GM20431 (cell line): ENCODE results near the gene DZIP3.
"Not testable (repeated sequence)": the region's sequence is repeated elsewhere in the genome, so short reads cannot be mapped to it uniquely, and the experiment has no call there.

ENCODE experiments used
- in situ Hi-C: fragments of 300-500 bp; cut with MseI, MboI; formaldehyde crosslinking; loops from one replicate; pipeline ENCODE4 v1.15.0; 2020; ENCODE audit warnings: low sequenced_read_pairs; ENCODE audit not compliant: unreplicated experiment

The DZIP3 gene

DNA sequence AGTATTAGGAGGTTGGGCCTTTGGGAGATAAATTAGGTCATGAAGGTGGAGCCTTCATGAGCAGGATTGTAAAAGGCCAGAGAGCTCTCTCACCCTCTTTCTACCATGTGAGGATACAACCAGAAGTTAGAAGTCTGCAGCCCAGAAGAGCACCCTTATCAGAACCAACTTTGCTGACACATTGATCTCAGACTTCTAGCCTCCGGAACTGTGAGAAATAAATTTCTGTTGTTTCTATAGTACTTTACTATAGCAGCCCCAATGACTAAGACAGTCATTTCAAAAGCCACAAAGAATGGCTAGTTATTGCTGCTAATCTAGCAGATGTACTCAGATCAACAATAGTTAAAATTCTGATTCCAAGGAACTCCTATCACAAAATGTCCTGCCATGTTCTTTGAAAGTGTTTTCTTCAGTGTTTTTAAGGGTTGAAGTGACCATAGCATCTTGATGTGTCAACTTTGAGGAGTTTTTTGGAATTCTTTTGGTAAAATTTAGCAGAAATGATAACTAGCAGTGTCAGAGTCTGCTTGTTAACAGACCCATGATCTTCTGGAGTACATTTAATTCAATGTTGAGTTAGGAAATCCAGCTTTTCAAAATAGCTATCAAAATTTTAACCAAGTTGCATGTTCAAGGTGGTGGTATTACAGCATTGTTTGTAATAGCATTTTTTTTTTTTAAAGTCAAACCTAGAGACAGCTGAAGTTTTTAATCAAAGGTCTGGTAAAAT is 10.3 kb downstream of the DZIP3 start:
- in situ Hi-C loops, result no loop called here

DNA sequence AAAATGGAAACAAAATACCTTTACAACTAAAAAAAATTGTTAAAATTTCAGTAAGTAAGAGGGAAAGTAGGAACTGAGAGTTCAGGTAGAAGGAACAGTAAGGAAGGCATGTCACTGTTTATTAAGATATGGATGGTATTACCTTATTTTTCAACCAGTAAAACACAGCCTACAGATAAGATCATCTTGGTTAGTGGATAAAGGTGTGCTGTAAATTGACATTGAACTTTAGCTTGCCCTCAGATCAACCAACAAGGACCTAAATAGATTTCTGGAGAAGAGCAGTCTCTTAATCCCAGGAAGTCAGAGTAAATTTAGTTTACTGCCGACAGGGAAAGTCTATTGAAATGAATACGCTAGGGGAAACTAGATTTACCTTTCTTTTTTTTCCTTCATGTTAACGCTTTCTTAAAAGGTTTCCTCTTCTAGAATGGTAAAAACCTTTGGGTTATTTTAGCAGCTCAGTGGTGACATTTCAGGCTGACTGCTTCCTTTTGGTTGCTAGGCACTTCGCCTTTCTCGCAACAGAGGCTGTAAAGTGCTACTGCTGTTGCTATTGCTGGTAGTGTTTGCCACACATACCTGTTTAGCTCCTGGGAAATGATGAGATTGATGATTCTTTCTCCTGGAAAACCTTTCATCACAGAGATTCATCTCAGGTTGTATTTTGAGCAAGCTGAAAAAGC is 12.9 kb downstream of the DZIP3 start:
- in situ Hi-C loops, result no loop called here

DNA sequence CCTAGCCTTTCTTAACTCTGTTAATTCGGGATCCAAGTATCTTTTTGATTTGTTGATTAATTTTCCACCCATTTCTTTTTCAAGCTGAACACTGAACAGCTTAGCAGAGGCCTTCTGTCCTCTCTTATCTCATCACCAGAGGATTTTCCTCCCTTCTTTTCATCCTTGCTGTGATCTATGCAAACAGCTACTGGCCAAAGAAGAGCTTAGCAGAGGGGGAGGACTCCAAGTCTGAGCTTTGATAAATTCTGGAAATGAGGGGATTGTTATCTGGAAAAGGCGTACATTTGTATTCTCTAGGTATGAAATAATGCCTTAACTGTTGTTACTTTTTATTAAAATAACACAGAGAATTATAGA is 13.4 kb downstream of the DZIP3 start:
- in situ Hi-C loops, result no loop called here

DNA sequence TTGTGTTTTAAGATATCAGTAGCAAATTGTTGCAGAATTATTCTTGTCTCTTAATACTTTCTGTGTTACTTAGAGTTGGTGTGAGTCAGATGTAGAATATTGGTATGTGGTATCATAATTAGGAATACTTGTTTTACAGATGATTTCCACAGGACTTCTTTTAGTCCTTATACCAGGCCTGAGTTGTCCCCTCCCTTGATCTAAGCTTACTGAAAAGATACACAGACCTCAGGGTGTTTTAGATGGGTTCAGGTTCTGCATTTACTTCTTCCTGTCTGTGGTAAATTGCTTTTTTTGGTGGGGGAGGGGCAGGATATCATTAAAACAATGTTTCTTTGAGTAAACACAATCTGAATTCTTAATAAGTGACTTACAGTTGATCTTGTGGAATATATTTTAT is 14.2 kb downstream of the DZIP3 start:
- in situ Hi-C loops, result no loop called here

DNA sequence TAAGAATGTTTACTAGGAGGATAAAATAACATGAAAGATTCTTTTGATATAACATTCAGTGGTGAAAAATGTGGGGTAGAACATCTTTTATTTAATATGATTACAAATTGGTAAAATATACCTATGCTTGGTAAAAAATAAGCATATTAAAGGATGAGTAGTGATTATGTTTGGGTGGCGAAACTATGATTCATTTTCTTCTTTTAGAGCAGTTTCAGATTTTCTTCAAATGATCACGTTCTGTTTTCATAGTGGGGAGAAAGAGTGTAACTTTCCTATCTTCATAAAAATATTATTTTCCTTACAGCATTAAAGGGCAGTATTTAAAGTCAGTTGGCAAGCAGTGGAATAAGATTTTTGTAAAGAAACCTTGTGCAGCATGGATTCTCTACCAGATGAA is 15.5 kb downstream of the DZIP3 start:
- in situ Hi-C loops, result no loop called here

DNA sequence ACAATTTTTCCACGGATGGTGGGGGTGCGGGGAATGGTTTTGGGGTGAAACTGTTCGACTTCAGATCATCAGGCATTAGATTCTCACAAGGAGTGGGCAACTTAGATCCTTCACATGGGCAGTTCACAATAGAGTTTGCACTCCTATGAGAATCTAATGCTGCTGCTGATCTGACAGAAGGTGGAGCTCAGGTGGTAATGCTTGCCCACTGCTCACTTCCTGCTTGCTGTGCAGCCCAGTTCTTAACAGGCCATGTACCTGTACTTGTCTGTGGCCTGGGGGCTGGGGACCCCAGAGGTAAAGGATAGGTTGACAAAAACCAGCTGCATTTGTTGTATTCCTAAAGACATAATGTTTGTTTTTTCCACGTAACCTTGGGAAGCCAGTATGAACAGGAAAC is 16.0 kb downstream of the DZIP3 start:
- in situ Hi-C loops, result no loop called here

DNA sequence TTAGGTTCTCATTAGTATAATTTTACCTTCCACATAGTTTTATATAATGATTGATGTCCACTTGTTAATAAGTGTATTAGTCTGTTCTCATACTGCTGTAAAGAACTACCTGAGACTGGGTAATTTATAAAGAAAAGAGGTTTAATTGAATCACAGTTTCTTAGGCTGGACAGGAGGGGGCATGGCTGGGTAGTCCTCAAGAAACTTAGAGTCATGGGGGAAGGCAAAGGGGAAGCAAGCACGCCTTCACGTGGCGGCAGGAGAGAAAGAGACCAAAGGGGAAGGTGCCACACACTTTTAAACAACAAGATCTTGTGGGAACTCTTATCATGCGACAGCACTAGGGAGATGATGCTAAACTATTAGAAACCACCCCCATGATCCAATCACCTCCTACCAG is 19.2 kb downstream of the DZIP3 start:
- in situ Hi-C loops, result no loop called here

DNA sequence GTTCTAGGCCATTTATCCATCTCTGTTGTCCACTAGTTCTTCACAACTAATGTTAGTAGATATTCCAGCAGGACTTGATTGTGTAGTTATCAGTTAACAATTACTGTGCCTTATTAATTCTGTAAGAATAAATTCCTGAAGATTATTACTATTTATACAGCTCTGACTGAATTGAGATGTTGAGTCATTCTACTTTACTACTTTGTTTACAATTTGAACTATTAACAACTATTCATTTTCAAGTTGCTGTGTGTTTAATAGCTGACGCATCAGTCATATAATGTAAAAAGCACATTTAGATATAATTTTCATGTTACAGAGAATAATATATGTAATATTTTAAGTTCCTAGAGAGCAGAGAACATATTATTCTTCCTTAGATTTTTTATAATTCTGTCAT is 21.1 kb downstream of the DZIP3 start:
- in situ Hi-C loops, result no loop called here

DNA sequence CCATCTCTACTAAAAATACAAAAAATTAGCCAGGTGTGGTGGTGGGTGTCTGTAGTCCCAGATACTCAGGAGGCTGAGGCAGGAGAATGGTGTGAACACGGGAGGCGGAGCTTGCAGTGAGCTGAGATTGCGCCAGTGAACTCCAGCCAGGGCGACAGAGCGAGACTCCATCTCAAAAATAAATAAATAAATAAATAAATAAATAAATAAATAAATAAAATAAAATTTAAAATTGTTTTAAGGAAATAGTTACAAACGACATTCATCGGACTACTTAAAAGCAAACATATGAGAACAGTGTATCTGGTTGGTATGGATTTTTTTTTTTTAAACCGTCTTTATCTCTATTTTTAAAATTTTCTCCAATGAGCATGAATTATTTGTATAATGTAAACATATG is 26.6 kb downstream of the DZIP3 start:
- in situ Hi-C loops, result not testable (repeated sequence)

DNA sequence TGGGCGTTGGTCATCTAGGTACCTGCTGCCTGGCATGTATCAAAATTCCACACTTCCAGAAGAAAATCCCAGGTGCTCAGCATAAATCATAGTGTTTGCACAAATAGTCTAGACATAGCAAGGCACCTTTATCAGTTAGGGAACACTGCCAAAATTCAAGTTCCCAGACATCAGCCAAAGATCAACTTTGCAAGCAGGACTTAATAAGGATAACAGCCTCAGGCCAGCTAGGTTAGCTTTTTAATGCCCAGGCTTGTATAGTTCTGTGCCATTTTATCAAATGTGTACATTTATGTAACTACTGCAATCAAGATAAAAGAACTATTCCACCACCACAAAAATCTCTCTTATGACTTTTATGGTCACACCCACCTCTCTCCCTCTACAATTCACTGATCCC is 30.7 kb downstream of the DZIP3 start:
- in situ Hi-C loops, result no loop called here

DNA sequence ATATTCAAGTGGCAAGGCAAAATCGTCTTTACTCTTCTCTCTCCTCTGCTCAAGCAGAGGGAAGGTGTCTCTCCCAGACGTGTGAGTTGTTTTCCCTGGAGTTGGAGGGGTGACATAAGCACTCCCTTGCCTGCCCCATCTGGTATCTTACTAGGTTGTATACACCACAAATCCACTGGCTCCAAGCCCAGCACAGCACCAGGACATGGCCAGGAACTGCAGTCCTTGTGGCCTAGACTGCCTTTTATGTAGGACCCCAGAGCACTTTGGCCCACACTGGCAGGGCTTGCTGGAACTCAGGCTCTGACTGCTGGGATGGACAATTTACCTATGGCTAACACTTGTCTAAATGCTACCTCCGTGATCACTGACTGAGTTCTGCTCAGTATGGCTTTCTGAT is 34.0 kb downstream of the DZIP3 start:
- in situ Hi-C loops, result no loop called here

DNA sequence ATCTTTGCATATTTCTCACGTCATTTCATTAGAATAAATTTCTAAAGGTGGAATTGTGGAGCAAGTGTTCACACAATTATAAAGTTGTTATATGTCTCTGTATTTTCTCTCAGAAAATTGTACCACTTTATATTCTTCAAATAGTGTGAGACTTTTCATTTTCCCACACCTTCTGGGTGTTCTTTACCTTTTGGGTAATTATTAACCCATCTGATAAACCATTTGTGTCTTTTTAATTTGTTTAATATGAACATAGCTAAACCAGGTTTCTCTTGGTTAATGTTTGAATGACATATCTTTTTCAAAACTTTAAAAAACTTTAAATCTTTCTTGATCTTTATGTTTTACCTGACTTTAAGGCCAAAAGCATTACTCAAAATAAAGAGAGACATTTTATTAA is 40.5 kb downstream of the DZIP3 start:
- in situ Hi-C loops, result no loop called here

DNA sequence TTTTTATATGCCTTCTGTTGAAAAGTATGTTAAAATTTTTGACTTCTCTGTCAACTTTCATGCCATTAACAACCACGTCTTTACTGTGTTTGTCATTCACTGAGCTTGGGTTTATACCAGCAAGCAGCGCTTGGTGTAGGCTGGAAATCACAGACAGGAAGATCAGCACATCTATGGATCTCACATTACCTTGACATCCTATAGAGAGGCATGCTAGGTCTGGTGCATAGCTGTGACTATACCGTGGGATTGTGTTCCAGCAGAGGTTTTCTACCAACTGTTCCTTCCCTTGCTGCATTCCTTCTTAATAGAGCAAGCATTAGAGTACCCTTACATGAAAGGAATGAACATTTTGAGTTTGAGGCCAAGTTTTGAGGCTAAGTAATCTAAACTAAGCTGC is 53.0 kb downstream of the DZIP3 start:
- in situ Hi-C loops, result no loop called here

DNA sequence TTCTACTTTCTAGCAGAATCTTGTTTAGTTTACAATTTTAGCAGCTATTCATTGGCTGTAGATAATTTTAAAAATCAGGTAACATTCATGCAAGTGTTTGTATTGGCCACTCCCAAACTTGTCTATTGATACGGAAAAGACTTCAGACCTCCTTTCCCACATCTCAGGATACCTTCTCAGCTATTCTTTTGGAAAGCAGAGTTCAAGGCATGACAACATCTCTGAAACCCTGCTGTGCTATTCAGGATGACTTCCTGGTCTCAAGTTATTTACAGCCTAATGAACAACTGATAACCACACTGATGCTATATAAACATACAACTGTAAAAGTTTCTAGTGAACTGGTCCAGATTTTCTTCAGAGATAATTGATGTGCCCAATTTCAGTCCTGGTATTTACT is 55.8 kb downstream of the DZIP3 start:
- in situ Hi-C loops, result no loop called here

DNA sequence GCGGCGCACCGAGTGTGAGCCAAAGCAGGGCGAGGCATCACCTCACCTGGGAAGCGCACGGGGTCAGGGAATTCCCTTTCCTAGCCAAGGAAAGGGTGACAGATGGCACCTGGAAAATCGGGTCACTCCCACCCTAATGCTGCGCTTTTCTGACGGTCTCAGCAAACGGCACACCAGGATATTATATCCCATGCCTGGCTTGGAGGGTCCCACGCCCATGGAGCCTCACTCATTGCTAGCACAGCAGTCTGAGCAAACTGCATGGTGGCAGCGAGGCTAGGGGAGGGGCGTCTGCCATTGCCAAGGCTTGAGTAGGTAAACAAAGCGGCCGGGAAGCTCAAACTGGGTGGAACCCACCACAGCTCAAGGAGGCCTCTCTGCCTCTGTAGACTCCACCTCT is 66.1 kb downstream of the DZIP3 start:
- in situ Hi-C loops, result loop anchor here (25.0 kb wide), 1 partner anchor 257 kb away; no protein-coding TSS in a partner anchor

DNA sequence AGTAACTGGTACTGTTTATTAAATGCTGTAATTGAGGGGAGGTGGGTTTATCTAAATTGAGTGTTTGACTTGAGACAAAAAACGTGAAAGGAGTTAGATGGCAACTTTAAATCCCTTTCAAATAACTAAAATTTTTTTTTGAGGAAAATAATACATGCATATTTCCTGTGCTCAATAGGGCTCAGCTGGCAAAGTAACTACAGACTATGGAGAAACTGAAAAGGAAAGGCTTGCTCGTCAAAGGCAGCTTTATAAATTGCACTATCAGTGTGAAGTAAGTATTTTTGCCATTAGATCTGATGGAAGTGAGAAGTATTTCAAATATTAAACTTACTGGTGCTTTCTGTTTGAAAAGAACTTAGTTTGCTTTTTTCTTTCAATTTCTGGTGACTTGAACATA is 72.2 kb downstream of the DZIP3 start:
- in situ Hi-C loops, result loop anchor here (25.0 kb wide), 1 partner anchor 251 kb away; no protein-coding TSS in a partner anchor

DNA sequence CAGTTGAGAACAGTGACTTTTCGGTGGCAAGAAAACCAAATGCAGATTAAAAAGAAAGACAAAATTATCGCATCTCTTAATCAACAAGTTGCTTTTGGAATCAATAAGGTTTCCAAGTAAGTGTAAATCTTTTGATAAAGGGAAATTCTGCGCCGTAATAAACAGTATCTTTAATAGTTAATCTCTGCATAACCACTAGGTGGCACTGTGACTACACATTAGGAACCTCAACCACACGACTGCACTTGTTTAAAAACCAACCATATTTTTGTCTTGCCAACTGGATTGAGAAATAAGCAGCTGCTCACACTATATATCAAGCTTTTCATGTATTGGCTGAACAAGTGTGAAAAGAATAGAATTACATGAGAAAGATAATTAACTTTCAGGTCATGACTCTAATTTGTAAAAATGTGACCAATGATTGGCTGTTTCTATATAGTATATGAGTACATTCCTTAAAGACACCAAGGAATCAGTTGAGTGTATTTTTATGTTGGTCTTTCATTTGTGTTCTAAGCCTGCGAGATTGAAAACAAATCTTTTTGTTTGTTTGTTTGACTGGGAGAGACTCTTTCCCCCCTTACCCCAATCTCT is 72.7 kb downstream of the DZIP3 start:
- in situ Hi-C loops, result loop anchor here (25.0 kb wide), 1 partner anchor 250 kb away; no protein-coding TSS in a partner anchor

DNA sequence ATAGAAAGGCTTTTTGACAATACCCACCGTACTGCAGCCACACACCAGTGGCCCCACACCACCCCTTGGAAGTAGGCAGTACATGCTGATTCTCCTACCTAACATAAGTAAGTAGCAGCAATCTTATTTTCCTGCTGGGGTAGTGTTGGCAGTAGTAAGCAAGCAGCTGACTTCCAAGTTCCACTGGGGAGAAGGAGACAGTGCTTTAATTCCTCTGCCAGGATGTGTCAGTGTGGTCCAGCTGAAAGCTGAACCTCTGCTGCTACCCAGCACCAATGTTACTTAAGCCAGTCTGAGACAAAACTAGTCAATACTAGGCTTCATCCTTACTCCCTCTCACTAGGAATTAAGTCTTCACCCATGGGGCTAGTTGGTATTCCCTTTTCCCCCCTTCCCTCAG is 74.7 kb downstream of the DZIP3 start:
- in situ Hi-C loops, result loop anchor here (25.0 kb wide), 1 partner anchor 248 kb away; no protein-coding TSS in a partner anchor

DNA sequence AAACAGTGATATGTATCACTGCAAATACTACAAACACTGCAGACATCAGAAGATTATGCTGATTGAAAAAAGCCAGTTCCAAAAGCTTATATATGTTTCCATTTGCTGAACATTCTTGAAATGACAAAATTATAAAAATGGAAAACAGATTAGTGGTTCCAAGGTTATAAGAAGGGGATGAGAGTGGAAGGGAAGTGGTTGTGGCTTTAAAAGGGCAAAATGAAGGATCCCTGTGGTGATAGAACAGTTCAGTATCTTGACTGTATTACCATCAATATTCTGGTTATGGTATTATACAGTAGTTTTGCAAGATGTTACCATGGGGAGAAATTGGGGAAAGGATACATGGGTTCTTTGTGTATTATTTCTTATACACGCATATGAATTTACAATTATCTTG is 77.8 kb downstream of the DZIP3 start:
- in situ Hi-C loops, result loop anchor here (25.0 kb wide), 1 partner anchor 245 kb away; no protein-coding TSS in a partner anchor

DNA sequence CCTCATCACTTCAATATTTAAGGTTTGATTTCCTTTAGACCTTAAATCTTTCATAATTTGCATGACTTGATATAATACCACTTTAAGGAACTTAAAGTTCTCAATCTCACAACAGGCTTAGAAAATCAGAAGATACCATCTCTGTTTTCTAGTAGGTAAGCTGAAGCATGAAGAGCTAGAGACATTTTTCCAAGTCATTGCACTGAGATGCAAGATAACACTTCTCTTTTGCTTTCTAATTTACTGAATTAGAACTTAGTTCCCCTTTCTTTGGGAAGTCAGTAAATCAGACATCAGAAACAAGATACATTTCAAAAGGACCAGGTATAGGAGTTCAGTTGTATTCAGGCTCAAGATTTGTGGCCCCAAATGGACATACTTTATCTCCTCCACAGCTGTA is 79.7 kb downstream of the DZIP3 start:
- in situ Hi-C loops, result loop anchor here (25.0 kb wide), 1 partner anchor 243 kb away; no protein-coding TSS in a partner anchor

DNA sequence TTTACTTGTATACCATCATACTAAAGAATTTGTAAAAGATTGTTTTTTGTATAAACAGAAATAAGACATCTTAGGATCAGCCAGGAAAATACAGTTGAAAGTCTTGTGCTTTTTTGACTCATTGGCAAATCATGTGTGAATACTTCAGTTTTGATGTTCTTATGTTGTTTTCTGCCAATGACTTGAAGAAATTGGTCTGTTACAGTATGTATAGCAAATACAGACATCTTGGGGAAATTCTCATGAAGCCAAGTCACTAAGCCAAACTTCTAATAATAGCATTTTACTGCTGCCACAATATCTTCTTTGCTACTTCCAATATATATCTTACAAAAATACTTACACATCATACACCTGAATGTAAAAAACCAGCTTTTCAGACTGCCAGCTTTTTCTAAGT is 83.2 kb downstream of the DZIP3 start:
- in situ Hi-C loops, result loop anchor here (25.0 kb wide), 1 partner anchor 240 kb away; no protein-coding TSS in a partner anchor
